ENCODE results near the gene ASCL2.

- TF ChIP-seq CTCF (IDR thresholded peaks at IDR 0.05; ENCODE audit: extremely low read depth in 1 of 2, insufficient read depth in 1 of 2, low read depth in 1 of 2, low read length in 2 of 2) (no peak), POLR2A (IDR thresholded peaks at IDR 0.05; ENCODE audit: low read depth, low read length) (no peak), MYC (IDR thresholded peaks at IDR 0.05; ENCODE audit: low read depth, low read length) (no peak), EZH2 (IDR thresholded peaks at IDR 0.05; ENCODE audit: borderline replicate concordance, low read depth, low read length, severe bottlenecking) (no peak), POLR2AphosphoS5 (IDR thresholded peaks at IDR 0.05; ENCODE audit: insufficient read depth, low read depth, low read length) (no peak), JUN (IDR thresholded peaks at IDR 0.05; ENCODE audit: borderline replicate concordance, insufficient read depth, insufficient read length, low read depth) (no peak)
Observed at GRCh38 chr11:2249189-2249916, 21.0 kb downstream of the ASCL2 start.

Measured in endothelial cell of umbilical vein (primary cell).